Activated gamma-delta T cell treated with anti-CD3 and anti-CD28 coated beads, Interleukin-2, amount 50 U/mL, for 16 hours (primary cell): ENCODE results near the gene CYSLTR2.
"Not testable (repeated sequence)": the region's sequence is repeated elsewhere in the genome, so short reads cannot be mapped to it uniquely, and the experiment has no call there.

Source experiments
- DNase-seq: peaks from one replicate; pipeline ENCODE4 v3.0.0-alpha.2; 2020; ENCODE audit warnings: low read depth

Gene CYSLTR2

DNA sequence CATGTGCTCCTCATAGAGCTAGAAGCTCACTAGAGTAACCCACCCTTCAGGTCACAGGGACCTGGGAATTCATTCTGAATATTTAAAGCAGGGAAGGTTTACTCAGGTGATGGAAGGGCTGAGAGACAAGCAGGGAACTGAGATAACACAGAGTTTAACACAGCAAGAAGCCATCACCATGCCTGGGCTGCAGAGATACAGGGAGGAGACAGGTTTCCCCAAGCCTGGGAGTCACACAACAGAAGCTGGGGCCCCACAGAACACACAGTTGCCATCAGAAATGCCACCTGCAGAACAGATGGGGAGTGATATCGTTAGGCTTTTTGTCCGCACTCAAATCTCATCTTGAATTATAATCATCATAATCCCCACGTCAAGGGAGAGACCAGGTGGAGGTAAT lies 7.9 kb upstream of the CYSLTR2 start:
- no peak for DNase-seq

DNA sequence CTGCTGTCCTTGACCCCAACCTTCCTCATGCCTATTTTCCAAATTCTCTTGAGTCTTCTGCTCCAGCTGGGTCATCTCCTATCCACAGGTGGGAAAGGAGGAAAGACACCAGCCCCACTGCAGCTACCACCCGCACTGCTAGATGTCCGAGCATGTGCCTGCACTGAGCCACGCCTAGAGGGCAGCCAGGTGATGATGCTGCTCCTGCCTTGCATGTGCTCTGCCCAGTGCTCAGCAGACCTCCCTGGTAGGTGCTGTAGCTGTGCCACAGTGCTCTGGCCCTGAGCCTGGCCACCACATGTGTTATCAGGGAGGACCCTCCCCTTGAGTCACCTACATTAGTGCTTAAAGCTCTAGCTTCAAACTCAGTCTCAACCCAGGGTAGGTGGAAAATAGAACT lies 6.9 kb upstream of the CYSLTR2 start:
- DNase-seq: no peak

DNA sequence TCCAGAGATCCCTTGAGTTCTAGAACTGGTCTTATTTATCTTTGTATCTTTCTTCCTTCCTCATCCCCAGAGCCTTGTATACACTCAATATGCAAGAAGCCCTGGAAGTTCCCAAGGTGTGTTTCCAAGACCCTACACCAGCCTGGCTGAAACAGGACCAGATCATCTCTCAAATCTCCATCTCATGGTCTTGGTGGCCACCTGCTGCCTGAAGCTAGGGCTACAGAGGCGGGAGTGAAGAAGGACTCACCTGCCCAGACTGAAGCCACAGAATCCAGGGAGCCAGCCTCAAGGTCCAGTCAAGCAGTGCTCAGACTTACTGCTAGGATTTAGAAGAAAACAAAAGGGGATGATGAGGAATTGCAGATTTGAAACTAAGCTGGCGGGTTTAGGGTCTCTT lies 6.1 kb upstream of the CYSLTR2 start:
- no peak for DNase-seq

DNA sequence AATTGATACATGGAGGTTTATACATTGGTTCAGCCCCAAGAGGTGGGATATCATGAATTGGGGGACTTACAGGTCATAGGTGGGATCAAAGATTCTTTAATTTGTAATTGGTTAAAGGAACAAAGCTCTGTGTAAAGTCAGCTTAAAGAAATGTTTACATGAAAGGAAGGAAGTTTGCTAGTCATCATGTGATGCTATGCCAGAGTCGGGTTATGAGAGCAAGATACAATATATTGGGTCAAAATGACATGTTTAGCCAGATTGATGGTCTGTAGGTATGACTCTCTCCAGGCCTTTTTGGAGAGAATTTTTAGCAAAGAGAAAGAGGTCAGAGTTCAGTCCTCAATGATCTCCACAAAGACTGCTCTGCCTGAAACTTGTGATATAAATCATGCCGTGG lies 5.3 kb upstream of the CYSLTR2 start:
- DNase-seq: no peak

DNA sequence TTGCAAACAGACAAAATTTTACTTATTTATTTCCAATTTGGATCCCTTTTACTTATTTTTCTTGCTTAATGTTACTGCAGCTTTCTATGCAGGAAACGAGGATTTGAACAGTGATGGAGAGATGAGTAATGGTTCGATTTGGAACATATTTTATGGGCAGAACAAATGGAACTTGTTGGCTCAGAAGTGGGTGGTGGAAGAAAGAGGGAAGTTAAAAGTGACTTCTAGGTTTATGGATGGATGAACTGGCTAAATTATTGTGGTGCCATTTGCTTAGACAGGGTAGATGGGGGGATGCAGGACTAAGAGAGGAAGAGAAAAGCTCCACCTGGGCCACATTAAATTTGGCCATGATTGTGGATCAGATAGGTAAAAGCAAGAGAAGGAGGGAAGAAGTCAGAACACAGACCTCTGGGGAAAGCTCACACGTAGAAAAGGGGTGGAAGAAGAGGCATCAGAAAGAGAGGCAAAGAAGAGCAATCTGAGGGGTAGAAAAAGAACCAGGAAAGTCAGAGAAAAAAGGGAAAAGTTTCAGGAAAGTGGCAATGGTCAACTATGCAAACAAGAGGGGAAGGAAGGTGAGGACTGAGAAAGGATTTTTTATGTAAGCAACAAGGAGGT lies 768 bp upstream of the CYSLTR2 start:
- DNase-seq: no peak

DNA sequence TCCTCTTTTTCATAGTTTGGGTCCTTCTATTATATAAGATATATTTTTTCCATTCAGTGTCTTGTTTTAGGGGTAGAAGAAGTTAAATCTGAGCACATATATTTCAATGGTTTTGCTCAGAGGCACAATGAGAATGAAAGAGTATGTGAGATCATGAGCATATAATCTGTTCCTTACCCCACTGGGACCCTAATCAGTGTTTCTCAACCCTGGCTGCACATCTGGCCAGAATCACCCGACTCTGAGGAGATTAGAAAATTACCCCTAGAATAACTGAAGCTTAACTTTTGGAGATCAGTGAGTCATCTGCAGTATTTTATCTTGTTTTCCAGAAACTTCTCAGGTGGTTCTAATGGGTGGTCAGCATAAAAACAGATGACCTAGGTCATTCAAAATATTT lies 782 bp downstream of the CYSLTR2 start:
- no peak for DNase-seq

DNA sequence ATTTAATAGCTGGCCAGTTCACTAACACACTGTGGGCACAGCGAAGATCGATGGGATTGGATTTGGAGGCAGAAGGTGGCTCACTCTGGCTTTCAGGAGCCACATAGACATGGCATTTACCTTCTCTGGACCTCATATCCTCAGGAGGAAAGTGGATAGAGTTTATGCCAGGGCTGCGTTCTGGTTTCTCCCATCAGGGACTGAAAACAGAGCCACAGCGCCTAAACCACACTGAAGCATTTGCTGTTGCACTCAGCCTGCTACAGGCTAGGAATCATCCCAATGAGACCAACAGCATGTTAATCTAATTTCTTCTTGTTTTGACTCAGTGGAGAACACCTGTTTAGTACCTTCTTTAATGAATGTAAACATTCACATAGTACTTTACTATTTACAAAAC lies 1.6 kb downstream of the CYSLTR2 start:
- no peak for DNase-seq

DNA sequence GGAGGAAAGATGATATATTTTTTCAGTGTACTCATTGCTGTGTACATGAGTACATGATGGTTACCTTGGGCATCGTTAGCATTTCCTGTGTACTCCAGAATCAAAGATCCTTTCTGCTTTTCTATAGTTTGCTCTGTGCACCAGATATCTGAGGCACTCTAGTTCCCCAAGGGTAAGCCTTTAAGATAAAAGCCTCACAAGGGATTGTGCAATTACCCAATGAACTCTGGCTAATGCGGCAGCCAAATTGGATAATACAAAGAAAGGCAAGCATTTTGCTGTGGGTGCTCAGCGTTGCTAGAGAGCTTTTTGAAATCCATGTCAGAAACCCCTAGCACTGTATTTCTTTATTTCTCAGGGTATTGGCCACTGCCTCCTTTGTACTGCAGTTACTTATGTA lies 2.9 kb downstream of the CYSLTR2 start:
- DNase-seq: no peak

DNA sequence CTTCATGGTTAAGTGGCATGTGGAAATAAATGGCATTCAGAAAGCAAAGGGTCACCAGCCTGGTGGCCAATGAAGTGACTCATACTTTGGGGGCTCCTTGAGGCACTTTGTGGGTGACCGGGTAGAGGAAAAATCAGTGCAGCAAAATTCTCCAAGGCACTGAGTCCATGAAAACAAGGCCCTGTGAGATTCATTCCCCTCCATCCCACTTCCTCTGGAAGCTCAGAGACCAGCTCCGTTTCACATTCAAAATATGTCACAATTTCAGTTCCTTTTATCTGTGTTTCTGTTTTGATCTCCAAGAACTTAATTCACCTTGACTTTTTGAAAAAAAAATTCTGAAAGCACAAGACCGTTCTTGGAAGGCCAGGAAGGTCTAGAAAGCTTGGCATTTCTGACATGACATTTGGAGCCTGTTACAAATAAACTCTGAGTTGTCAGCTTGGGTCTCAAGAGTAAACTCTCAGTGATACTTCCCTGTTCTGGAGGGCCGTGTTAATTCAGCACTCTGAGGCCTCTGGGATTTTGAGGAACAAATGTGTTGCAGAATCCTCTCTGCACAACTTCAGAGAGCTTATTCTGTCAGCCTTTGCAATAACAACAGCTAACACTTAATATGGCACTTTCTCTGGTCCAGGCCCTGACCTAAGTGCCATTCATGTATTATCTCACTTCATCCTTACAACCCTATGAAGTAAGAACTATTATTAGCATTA lies 6.8 kb downstream of the CYSLTR2 start:
- no peak for DNase-seq

DNA sequence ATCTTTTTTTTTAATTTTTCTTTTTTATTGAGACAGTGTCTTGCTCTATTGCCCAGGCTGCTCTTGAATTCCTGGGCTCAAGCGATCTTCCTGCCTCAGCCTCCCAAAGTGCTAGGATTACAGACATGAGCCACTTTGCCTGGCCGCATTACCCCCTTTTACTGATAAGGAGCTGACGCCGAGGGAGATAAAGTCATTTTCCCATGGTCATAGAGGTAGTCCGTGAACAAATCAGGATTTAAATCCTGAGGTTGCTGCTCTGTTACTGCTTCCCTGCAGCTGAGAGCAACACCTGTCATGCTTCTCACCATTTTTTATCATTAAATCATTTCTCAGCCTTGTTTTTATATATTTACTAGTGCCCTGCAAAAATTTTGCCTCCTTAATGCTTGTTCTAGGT lies 7.4 kb downstream of the CYSLTR2 start:
- DNase-seq: no peak

DNA sequence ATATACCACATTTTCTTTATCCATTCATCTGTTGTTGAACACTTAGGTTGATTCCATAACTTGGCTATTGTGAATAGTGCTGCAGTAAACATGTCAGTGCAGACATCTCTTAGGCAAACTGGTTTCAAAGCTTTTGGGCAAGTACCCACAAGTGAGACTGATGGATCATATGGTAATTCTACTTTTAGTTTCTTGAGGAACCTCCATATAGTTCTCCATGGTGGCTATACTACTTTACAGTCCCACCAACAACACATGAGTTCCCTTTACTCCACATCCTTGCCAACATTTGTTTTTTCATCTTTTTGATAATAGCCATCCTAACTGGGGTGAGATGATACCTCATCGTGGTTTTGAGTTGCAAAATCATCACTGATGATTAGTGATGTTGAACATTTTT lies 8.5 kb downstream of the CYSLTR2 start:
- no peak for DNase-seq

DNA sequence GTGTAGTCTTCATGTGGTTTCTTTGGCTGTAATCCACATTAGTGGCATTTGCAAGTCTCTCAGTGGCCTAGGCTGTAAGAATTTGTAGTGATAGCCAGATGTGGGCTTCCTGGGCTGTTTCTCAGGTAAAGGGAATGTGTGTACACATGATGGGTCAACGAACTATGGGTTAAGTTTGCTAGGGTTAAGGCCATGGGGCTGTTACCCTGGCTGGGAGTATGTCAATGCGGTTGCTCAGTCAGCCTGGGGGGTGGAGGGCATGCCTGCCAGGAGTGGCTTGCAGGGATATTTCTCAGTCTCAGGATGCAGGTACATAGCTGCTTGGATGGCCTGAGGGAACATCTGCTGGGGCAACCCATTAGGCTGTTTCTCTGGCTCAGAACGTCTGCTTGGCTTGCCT lies 13.4 kb downstream of the CYSLTR2 start:
- no peak for DNase-seq

DNA sequence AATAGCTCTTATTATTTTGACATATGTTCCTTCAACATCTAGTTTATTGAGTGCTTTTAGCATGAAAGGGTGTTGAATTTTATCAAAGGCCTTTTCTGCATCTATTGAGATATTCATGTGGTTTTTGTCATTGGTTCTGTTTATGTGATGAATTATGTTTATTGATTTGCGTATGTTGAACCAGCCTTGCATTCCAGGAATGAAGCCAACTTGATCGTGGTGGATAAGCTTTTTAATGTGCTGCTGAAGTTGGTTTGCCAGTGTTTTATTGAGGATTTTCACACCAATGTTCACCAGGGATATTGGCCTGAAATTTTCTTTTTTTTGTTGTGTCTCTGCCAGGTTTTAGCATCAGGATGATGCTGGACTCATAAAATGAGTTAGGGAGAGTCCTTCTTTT lies 17.7 kb downstream of the CYSLTR2 start:
- not testable (repeated sequence) for DNase-seq

DNA sequence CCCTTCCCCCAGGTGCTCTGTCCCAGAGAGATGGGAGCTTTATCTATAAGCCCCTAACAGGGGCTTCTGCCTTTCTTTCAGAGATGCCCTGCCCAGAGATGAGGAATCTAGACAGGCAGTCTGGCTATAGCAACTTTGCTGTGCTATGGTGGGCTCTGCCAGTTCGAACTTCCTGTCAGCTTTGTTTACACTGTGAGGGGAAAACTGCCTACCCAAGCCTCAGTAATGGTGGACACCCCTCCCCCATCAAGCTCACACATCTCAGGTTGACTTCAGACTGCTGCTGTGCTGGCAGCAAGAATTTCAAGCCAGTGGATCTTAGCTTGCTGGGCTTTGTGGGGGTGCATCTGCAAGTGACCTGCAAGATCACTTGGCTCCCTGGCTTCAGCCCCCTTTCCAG lies 21.5 kb downstream of the CYSLTR2 start:
- no peak for DNase-seq

DNA sequence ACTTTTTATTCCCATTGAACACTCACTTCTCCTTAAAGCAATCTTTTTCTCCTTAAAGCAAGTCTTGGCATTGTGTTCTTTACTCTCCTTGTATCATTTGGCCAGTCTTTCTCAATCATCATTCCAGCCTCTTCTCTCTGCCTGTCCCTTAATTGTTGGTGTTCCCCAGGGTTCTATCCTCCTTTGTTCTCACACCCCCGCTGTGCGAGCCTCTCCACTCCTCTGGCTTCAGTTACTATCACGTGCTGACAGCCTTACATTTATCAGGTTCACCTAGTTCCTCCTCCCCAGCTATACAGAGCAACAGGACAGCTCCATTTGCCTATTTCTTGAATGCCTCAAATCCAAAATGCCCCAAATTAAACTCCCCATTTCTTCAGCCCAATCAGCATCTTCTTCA lies 24.6 kb downstream of the CYSLTR2 start:
- DNase-seq: no peak

DNA sequence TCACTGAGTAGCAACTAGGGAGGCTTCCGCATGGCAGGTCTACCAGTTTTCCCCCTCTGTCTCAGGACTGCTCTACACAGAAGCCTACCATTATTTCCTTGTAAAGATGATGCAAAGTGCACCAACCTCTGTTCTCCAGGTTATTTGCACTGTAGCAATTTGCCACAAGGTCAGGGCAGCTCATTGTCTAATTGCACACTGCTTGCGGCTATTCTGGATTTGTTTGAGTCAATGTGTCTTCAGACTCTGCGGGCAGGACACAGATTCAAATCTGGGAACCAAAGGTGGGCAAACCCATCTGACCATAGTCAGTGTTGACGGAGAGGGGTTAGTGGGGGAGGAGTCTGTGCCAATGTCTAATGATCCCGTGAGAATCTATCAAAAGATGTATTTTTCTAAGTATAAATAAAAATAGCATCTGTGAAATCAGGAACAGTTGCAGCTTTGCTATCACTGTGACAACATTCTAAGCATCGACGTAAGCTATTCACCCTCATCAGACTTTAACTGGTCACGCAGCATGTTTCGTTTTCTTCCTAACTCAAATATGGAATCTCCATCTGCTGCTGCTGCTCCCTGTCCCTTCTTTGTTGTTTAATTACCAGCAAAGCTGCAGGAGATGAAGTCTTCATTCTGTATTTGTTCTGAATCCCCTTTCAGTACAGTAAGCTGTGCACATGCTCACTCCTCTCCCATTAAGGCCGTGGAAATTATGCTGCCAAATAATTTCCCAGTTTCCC lies 26.4 kb downstream of the CYSLTR2 start:
- DNase-seq: no peak

DNA sequence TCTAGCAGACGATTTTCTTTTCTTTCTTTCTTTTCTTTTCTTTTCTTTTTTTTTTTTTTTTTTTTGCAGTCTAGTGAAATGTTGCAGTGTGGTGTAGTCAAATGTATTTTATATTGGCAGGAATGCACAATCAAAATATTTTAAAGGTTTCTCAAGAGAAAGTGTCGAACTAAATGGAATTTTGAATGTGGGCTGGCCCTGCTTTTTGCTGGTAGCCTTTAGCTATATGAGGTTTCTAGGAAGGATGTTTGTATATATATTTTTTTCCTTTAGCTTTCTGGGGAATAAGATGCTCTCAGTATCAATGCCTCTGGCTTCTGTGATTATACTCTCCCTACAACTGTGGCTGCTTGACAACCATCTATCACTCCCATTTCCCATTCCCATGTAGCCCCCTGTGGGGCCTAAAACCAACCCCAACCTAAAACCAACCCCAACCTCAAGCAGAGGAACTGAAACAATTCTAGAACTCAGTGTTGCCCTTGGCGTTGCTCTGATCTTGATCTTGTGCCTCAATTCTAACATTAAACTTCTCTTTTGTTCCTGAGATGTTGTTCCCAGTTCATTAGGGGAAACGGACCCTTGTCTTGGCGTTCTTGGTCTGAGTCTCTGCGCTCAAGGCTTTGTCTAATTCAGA lies 27.1 kb downstream of the CYSLTR2 start:
- no peak for DNase-seq

DNA sequence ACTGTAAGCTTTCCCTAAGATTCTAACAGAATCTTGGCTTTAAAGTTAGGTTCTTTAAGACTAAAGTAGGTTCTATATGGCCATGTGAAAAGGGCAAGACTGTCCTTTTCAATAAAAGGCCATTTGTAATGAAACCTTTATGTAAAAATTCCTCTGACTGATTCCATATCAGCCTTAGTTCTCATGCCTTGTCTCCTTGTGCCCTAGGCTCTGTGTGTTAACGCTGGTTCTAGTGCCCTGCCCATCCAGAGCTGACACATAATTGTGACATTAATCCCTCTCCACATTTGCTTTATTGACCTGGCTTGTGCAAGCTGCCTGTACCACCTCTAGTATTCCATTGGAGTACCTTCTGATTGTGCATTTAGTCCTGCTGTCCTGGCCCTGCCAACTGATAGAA lies 28.2 kb downstream of the CYSLTR2 start:
- no peak for DNase-seq

DNA sequence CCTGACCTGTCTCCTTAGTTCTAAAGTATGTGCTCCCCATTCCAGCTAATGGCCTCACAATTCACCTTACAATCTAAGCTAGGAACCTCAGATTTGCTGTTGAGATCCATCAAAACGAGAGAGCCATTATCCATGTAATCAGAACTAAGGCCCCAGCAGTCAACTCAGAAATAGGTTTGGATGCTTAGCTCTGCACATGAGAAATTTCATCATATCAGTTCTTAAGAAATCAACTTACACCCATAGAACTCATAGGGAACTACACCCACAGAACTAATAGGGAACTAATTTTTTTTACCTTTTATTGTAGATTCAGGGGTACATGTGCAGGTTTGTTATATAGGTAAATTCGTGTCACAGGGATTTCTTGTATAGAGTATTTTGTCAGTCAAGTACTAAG lies 28.7 kb downstream of the CYSLTR2 start:
- DNase-seq: no peak

DNA sequence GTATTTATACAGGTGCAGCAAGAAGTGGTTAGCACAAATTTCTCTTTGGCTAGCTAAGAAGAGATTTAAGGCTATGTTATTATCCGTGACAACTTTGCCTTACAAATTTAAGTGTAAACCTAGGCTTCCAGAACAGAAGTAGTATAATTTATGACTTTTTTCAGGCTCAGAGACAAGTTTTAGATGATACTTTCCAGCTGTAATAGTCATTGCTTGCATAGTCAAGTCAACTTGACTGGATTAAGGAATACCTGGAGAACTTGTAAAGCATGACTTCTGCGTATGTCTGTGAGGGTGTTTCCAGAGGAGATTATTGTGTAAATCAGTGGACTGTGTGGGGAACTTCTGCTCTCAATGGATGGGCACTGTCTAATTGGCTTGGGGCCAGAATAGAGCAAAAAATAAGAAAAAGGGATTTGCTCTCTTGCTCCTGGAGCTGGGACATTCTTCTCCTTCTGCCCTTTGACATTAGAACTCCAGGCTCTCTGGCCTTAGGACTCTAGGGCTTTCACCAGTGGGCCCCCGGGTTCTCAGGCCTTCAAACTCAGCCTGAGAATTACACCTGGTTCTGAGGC lies 33.0 kb downstream of the CYSLTR2 start:
- DNase-seq: no peak

DNA sequence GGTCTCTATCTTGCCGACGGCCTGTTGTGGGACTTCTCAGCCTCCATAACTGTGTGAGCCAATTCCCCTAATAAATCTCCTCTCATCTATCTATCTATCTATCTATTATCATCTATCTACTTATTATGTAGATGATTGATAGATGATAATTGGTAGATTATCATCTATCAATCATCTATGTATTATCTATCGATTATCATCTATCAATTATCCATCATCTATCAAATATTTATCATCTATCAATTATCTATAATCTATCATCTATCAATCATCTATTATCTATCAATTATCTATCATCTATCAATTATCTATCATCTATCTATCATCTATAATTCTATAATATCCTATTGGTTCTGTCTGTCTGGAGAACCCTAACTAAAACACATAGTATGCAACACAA lies 33.5 kb downstream of the CYSLTR2 start:
- no peak for DNase-seq

DNA sequence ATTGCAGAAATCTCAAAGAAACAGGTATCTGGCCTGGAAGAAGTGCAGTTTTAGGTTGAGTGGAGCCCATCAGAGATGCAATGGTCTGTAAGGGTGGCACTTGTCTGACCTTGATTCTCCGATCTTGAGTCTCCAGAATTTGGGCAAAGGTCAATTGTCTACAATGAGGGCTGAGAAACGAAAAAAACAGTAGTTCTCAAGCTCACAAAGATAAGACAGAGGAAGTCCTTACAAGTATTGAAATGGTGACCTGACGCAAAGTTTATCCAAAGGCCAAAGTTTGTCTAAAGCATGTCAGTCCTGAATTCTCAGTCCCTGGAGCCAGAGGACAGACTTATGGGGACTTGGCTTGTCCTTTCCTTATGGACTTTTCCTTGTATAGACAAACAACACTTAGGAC lies 40.3 kb downstream of the CYSLTR2 start:
- DNase-seq: no peak

DNA sequence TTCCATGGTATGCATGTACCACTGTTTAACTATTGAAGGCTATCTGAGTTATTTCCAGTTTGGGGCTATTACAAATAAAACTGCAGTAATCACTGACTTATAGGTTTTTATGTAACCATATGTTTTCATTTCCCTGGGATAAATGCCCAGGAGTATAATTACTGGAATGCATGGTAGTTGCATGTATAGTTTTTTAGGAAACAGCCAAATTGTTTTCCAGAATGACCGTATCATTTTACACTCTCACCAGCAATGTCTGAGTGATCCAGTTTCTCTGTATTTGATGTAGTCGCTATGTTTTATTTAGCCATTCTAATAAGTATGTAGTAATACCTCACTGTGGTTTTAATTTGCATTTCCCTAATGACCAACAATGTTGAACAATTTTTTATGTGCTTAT lies 42.0 kb downstream of the CYSLTR2 start:
- DNase-seq: no peak
